GM12878 (cell line): Measurements from ENCODE around the gene TMEM86B. TPM values are rescaled to one million over a fixed set of nuclear protein-coding genes. Genes with fewer than 3 reads are reported as not detected.
A peak's percentile ranks its signal among the peaks of the same experiment; 100 is the strongest.

ENCODE experiments used
- ATAC-seq: fragments of 200-7000 bp; cut with Tn5 transposase; 3 replicates; pipeline ENCODE4 v1.9.1; 2020; ENCODE audit warnings: mild to moderate bottlenecking, moderate library complexity
- BruUV-seq: library from RNA; stranded (reverse); fragments of 400-500 nt; replicated peaks from 2 replicates; lab custom pipeline; 2021; lab: Mats Ljungman, UMichigan
- CTCF ChIA-PET: fragments of 300-600 bp; sonication (Branson Sonifier 250); formaldehyde crosslinking; extraction: SDS; loops from one replicate; lab custom pipeline; 2021; ENCODE audit warnings: inconsistent platforms; lab: Yijun Ruan, JAX
- POLR2A ChIA-PET: fragments of 350-600 bp; formaldehyde crosslinking; extraction: SDS; loops from one replicate; lab custom pipeline; 2021; ENCODE audit warnings: inconsistent platforms; lab: Charles Lee
- RAD21 ChIA-PET: fragments of 300-600 bp; sonication (Branson Sonifier 250); formaldehyde crosslinking; loops from one replicate; lab custom pipeline; 2023; ENCODE audit warnings: antibody characterized with exemption; ENCODE audit not compliant: unreplicated experiment; lab: Charles Lee
- SMC1A ChIA-PET: fragments of 300-600 bp; sonication (Branson Sonifier 250); formaldehyde crosslinking; loops from one replicate; lab custom pipeline; 2023; ENCODE audit not compliant: unreplicated experiment, uncharacterized antibody; lab: Charles Lee
- DNase-seq: peaks from one replicate; pipeline ENCODE4 v3.0.0-alpha.2; 2011; ENCODE audit warnings: low read depth, low spot score
- FAIRE-seq: peaks from 3 replicates; lab custom pipeline; 2011; peaks lifted over from hg19 to GRCh38; lab: Jason Lieb, UNC
- H2AFZ ChIP-seq: 2 replicates; pipeline ENCODE4 v1.6.0; 2011; ENCODE audit warnings: low read depth, low read length, control low read depth; ENCODE audit not compliant: control insufficient read depth
- H3K27ac ChIP-seq: 2 replicates; pipeline ENCODE4 v1.5.1; 2011; ENCODE audit warnings: control low read depth; ENCODE audit not compliant: control insufficient read depth, insufficient read depth
- H3K27me3 ChIP-seq, 2 experiments: replicated peaks in 1 of 2; 2 replicates each; pipeline versions ENCODE4 v1.6.0 to v1.6.1; 2011; ENCODE audit warnings: low read length in 1 of 2; ENCODE audit not compliant: control insufficient read depth in 2 of 2, insufficient read depth in 2 of 2
- H3K36me3 ChIP-seq, 2 experiments: 2 replicates each; pipeline ENCODE4 v1.5.1; 2011; ENCODE audit warnings: low read length in 1 of 2; ENCODE audit not compliant: control insufficient read depth in 2 of 2, insufficient read depth in 2 of 2
- H3K4me1 ChIP-seq: 2 replicates; pipeline ENCODE4 v1.6.1; 2011; ENCODE audit warnings: mild to moderate bottlenecking, low read length, moderate library complexity, mixed read lengths; ENCODE audit not compliant: control insufficient read depth, insufficient read depth
- H3K4me2 ChIP-seq: 2 replicates; pipeline ENCODE4 v1.6.0; 2011; ENCODE audit warnings: control low read depth; ENCODE audit not compliant: control insufficient read depth, insufficient read depth
- H3K4me3 ChIP-seq: fragments of 200-600 bp; sonication (generic); 2 replicates; pipeline ENCODE4 v1.5.1; 2016
- H3K79me2 ChIP-seq: 2 replicates; pipeline ENCODE4 v1.6.0; 2011; ENCODE audit warnings: low read length; ENCODE audit not compliant: control insufficient read depth, insufficient read depth
- H3K9ac ChIP-seq: 2 replicates; pipeline ENCODE4 v1.8.0; 2011; ENCODE audit warnings: low read length, control low read depth, mixed read lengths; ENCODE audit not compliant: control insufficient read depth, insufficient read depth
- H3K9me3 ChIP-seq: replicated peaks from 3 replicates; pipeline ENCODE4 v1.5.1; 2011; ENCODE audit warnings: mild to moderate bottlenecking, low read length; ENCODE audit not compliant: control insufficient read depth, insufficient read depth
- H4K20me1 ChIP-seq: 2 replicates; pipeline ENCODE4 v1.6.0; 2011; ENCODE audit not compliant: control insufficient read depth, insufficient read depth
- BHLHE40 ChIP-seq, 2 experiments: fragments of 450-650 bp in 1 of 2; IDR thresholded peaks; 2 replicates each; pipeline ENCODE4 v1.6.1; 2011 to 2017; ENCODE audit warnings: low read depth in 2 of 2, borderline replicate concordance in 1 of 2, improper control_type of control experiment in 1 of 2, low read length in 1 of 2, mild to moderate bottlenecking in 1 of 2
- CHD2 ChIP-seq: IDR thresholded peaks from 2 replicates; pipeline ENCODE4 v1.6.1; 2011; ENCODE audit warnings: low read depth, low read length, improper control_type of control experiment, borderline replicate concordance
- CREM ChIP-seq: IDR thresholded peaks from 2 replicates; pipeline ENCODE4 v1.6.1; 2014; ENCODE audit warnings: antibody characterized with exemption, low read depth
- DPF2 ChIP-seq: fragments of 450-650 bp; IDR thresholded peaks from 2 replicates; pipeline ENCODE4 v1.6.1; 2017; ENCODE audit warnings: mild to moderate bottlenecking
- MXI1 ChIP-seq: fragments of 150-350 bp; IDR thresholded peaks from 2 replicates; pipeline ENCODE4 v1.6.1; 2011; ENCODE audit warnings: low read depth, mild to moderate bottlenecking, inconsistent platforms, low read length, improper control_type of control experiment
- MYC ChIP-seq: IDR thresholded peaks from 2 replicates; pipeline ENCODE4 v1.6.1; 2011; ENCODE audit warnings: mild to moderate bottlenecking, low read length, moderate library complexity, inconsistent platforms; ENCODE audit not compliant: insufficient read depth, insufficient replicate concordance, insufficient read length, severe bottlenecking
- NR2F1 ChIP-seq: fragments of 450-650 bp; conservative IDR thresholded peaks from 2 replicates; pipeline ENCODE4 v1.6.1; 2017; ENCODE audit warnings: mild to moderate bottlenecking
- NRF1 ChIP-seq: conservative IDR thresholded peaks from 2 replicates; pipeline ENCODE4 v1.6.1; 2011; ENCODE audit warnings: mild to moderate bottlenecking, low read depth, low read length, improper control_type of control experiment
- POLR2A ChIP-seq: IDR thresholded peaks from 2 replicates; pipeline ENCODE4 v1.6.1; 2011; ENCODE audit warnings: low read depth, mild to moderate bottlenecking, low read length
- RAD21 ChIP-seq: IDR thresholded peaks from 2 replicates; pipeline ENCODE4 v1.6.1; 2011; ENCODE audit warnings: mild to moderate bottlenecking, low read depth, low read length, moderate library complexity; ENCODE audit not compliant: insufficient read depth
- RELA ChIP-seq: fragments of 450-650 bp; IDR thresholded peaks from 2 replicates; pipeline ENCODE4 v1.8.0; 2014; ENCODE audit warnings: borderline replicate concordance; ENCODE audit not compliant: partially characterized antibody
- SIN3A ChIP-seq: IDR thresholded peaks from 2 replicates; pipeline ENCODE4 v1.6.1; 2012; ENCODE audit warnings: low read depth, low read length, improper control_type of control experiment
- SMARCA5 ChIP-seq: fragments of 450-650 bp; IDR thresholded peaks from 2 replicates; pipeline ENCODE4 v1.6.1; 2017; ENCODE audit warnings: mild to moderate bottlenecking
- WGBS: methylation state at CpG from one replicate; pipeline ENCODE4 v1.1.6; 2016; ENCODE audit warnings: low lambda C conversion rate; ENCODE audit not compliant: insufficient replicate concordance, insufficient coverage; ENCODE audit errors: missing lambda C conversion rate; 5-methylcytosine and 5-hydroxymethylcytosine counted together
- in situ Hi-C: fragments of 300-500 bp; cut with MboI; formaldehyde crosslinking; loops from 9 replicates; pipeline ENCODE4 v1.14.3; 2018; ENCODE audit warnings: mixed read lengths
- intact Hi-C: fragments of 100-400 bp; cut with micrococcal nuclease; formaldehyde crosslinking; loops from one replicate; pipeline ENCODE4 v1.14.2; 2022; ENCODE audit not compliant: unreplicated experiment
- polyA plus RNA-seq, 11 experiments: library from polyadenylated mRNA; depleted of rRNA in 4 of 11; unstranded in 6 of 11; stranded (reverse) in 5 of 11; fragments of >200 nt; fragmentation: Nextera tagmentation in 4 of 11; fragmentation: Illumina TruSeq in 1 of 11; extraction: Ambion mirVana in 4 of 11; extraction: Trizol in 1 of 11; gene quantifications; 1 replicate in 1 of 11; 2 replicates in 10 of 11; pipeline versions ENCODE4 v1.2.1 to v1.2.3, GENCODE V29; 2011 to 2016; ENCODE audit warnings: inconsistent platforms in 2 of 11, missing spikeins in 2 of 11, low read depth in 1 of 11
- total RNA-seq, 4 experiments: library from RNA; depleted of rRNA in 3 of 4; stranded (reverse); fragments of >200 nt in 3 of 4; fragmentation: Illumina TruSeq in 1 of 4; extraction: Trizol in 1 of 4; gene quantifications; 2 replicates each; pipeline versions ENCODE4 v1.2.1 to v1.2.3, GENCODE V29; 2013 to 2021
- TF ChIP-seq, protein P1 (sequence below): fragments of 450-650 bp; conservative IDR thresholded peaks from 2 replicates; pipeline ENCODE4 v1.6.1; 2017; ENCODE audit warnings: mild to moderate bottlenecking, moderate library complexity
- TF ChIP-seq, protein P2 (sequence below): fragments of 450-650 bp; IDR thresholded peaks from 2 replicates; pipeline ENCODE4 v1.6.1; 2016; ENCODE audit warnings: mild to moderate bottlenecking

TMEM86B gene
- total and polyA plus RNA-seq, 10 of the 15 experiments (the other 5 are each of a cell fraction or from before 2014, with no cell fraction given), result 0.26 to 10.6 (median 1.8) TPM

DNA sequence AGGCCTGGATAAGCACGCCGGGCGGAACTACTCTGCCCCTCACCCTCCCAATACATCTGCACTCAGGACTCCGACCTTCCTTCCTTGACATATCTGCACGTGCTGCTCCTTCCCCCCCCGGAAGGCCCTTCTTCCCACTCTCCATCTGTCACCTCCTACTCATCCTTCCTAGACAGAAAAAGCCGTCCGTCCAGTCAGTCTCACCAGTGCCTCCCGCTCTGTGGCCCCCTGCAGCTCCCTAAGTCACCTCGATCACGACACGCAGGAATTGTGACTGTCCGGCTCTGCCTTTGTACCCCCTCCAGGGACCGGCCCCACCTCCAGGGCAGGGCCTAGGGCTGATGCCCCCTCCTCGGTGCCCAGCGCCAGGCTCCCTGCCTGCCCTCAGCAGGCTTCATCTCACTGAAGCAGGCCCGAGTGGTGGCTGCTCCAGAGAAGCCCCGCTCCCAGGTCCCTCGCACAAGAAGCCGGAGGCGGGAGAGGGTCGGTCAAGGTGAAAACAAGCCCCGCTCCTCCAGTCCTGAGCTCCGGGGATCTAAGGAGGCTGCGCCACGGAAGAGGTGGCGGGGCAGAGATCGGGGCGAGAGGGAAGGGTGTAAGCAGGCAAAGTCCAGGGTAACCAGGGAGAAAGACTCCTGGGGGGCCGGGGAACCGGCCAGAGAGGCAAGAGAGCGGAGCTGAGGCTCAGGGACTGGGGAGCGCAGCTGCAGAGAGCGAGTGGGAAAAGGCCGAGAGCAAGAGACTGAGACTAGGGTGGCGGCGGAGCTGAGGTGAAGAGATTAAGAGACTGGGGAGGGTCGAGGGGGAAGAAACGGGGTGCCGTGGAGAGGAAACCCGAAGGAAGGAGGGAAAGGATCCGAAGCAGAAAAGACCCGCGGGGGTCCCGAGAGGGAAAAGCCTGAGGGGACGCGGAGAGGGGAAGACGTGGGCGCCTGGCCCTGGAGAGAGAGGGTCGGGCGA, 29.2 kb upstream of the TMEM86B start:
- peaks cover 62% of the 10 kb centered on the region for H3K79me2 ChIP-seq
- H2AFZ ChIP-seq, result no peak overlapping the region
- SMC1A ChIA-PET, result interaction anchor here (1.2 to 5.3 kb wide), 3 partner anchors 21 to 160 kb away, joined by 3 to 68 read pairs (median 4); partner anchors contain the start of gene HSPBP1
- CTCF ChIA-PET, result interaction anchor here (0.5 to 4.4 kb wide), 3 partner anchors 34 to 198 kb away, joined by 4 to 25 read pairs (median 4); partner anchors contain the start of gene KMT5C
- H3K27me3 ChIP-seq, result no peaks in the 10 kb centered on the region
- in situ Hi-C loops (no loop called here), intact Hi-C loops (loop anchor here (10.0 kb wide), 1 partner anchor 127 kb away; the partner anchor contains the start of genes RPL28 and TMEM238)
- peak overlapping the region; percentile 78 for H3K27ac ChIP-seq
- no peak for ATAC-seq
- no peaks in the 10 kb centered on the region for H3K9me3 ChIP-seq
- no peak for DNase-seq
- peak overlapping the region; percentile 93 for H3K9ac ChIP-seq
- BruUV-seq, result no TSS peak
- POLR2A ChIA-PET, result interaction anchor here (0.6 to 5.7 kb wide), 5 partner anchors 20 to 227 kb away, joined by 3 to 86 read pairs (median 4); partner anchors contain the start of genes HSPBP1, KMT5C and TMEM238
- FAIRE-seq, result no peak
- H4K20me1 ChIP-seq, result peaks cover 7% of the 10 kb centered on the region; the same call in 1 of the 2 replicates
- TF ChIP-seq RAD21 (no peak), RELA (no peak), BHLHE40 (IDR thresholded peaks at IDR 0.05; ENCODE audit: borderline replicate concordance in 1 of 2, low read depth in 2 of 2, low read length in 1 of 2) (peak; percentile 85 to 88), MXI1 (peak; percentile 67), CREM (no peak), POLR2A (peak; percentile 48; the same call in 1 of the 2 replicates), DPF2 (no peak), SIN3A (peak; percentile 72; the same call in 1 of the 2 replicates), NRF1 (no peak), SMARCA5 (no peak), CHD2 (no peak), NR2F1 (no peak), MYC (peak; percentile 67)
- TF ChIP-seq, protein P1, sequence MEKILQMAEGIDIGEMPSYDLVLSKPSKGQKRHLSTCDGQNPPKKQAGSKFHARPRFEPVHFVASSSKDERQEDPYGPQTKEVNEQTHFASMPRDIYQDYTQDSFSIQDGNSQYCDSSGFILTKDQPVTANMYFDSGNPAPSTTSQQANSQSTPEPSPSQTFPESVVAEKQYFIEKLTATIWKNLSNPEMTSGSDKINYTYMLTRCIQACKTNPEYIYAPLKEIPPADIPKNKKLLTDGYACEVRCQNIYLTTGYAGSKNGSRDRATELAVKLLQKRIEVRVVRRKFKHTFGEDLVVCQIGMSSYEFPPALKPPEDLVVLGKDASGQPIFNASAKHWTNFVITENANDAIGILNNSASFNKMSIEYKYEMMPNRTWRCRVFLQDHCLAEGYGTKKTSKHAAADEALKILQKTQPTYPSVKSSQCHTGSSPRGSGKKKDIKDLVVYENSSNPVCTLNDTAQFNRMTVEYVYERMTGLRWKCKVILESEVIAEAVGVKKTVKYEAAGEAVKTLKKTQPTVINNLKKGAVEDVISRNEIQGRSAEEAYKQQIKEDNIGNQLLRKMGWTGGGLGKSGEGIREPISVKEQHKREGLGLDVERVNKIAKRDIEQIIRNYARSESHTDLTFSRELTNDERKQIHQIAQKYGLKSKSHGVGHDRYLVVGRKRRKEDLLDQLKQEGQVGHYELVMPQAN, result 0 out of 2 replicates have a peak, but pooled peaks have one; percentile 45
- TF ChIP-seq, protein P2, sequence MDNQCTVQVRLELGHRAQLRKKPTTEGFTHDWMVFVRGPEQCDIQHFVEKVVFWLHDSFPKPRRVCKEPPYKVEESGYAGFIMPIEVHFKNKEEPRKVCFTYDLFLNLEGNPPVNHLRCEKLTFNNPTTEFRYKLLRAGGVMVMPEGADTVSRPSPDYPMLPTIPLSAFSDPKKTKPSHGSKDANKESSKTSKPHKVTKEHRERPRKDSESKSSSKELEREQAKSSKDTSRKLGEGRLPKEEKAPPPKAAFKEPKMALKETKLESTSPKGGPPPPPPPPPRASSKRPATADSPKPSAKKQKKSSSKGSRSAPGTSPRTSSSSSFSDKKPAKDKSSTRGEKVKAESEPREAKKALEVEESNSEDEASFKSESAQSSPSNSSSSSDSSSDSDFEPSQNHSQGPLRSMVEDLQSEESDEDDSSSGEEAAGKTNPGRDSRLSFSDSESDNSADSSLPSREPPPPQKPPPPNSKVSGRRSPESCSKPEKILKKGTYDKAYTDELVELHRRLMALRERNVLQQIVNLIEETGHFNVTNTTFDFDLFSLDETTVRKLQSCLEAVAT, result no peak
- H3K4me3 ChIP-seq, result peak overlapping the region; percentile 100
- peaks cover 14% of the 10 kb centered on the region for H3K4me1 ChIP-seq
- H3K36me3 ChIP-seq, result no peaks in the 10 kb centered on the region; a peak in 2 of 4 replicates
- H3K4me2 ChIP-seq, result peak overlapping the region; percentile 96
- 2% methylated on average over 51 of the region's 51 CpGs for WGBS
- RAD21 ChIA-PET, result interaction anchor here (0.7 to 6.0 kb wide), 3 partner anchors 19 to 150 kb away, joined by 5 to 46 read pairs (median 20); partner anchors contain the start of genes KMT5C and UBE2S
